Activated CD4-positive, CD25-positive, alpha-beta regulatory T cell treated with anti-CD3 and anti-CD28 coated beads, Interleukin-2, amount 50 U/mL, for 16 hours (primary cell): ENCODE data around the gene ROPN1L.

ENCODE experiments used
- DNase-seq: peaks from one replicate; pipeline ENCODE4 v3.0.0-alpha.2; 2020; ENCODE audit warnings: low read depth, low spot score

The ROPN1L gene

DNA sequence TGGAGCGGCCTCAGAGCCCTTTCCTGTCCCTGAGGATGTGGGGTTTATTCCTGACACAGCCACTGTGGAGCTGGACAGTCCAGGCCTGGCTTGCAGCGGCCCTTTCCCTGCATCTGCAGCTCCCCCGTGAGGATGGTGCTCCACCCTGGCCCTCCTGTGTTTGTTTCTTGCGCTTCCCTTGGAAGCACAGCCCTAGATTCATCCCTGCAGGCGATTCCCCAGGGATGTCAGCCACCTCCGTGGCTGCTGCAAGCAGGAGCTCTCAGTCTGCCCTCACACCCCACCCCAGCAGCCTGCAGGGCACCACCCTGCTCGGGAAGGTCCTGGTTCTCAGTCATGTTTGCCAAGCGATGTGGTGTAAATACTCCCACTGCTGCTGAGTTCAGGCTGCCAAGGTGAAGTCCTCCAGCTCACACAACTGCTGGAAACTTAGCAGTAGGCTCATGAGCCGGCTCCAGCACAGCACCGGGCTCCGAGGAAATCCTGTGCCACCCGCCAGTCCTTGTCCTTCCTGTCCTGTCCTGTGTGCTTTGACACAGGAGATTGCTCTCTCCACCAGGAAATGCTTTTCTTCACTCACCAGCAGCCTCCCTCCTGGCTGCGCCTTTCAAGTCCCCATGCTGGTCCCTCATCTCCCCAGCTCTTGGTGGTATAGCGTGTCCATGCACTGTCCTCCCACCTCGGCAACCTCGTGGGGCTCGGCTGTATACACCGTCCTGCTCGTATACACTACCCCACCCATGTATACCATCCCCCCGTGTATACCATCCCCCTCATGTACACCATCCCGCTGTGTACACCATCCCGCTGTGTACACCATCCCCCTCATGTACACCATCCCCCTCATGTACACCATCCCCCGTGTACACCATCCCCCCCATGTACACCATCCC lies 16.2 kb downstream of the ROPN1L start:
- no peak for DNase-seq

DNA sequence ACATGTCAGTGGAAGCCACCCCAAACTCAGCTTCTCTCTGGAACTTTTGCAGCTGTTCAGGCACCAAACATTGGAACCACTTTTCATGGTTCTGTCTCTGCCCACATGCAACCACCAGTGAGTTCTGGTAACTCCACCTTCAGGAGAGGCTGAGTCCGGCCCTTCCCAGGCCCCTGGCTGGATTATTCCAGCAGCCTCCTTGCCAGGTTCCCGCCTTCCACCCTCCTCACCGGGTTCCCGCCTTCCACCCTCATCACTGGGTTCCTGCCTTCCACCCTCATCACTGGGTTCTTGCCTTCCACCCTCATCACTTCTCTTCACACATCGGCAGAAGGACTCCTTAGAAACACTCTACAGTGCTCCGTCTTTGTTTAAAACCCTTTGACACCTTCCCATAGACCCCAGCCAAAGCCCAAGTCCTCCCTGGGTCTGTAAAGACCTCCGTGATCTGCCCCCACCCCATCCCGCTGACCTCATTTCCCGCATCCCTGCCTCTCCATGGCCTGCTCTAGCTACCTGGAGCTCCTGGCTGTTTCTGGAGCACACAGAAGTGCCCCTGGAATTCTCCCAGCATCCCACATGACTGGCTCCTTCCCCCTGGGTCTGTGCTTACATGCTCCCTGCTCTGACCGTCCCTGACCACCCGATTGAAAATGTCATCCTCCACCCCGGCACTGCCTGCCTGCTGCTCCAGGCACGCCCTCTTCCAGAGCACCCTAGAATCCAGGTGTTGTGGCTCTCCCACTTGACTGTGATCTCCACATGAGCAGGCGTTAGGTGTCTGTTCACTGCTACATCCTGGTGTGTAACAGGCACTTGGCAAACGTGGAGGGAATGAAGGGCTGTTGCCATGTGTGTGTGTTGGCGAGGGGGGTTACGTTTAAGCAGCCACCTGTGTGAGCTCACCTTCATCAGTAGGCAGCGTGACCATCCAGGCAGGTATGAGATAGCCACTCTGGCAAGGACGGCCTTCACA lies 17.7 kb downstream of the ROPN1L start:
- no peak for DNase-seq

DNA sequence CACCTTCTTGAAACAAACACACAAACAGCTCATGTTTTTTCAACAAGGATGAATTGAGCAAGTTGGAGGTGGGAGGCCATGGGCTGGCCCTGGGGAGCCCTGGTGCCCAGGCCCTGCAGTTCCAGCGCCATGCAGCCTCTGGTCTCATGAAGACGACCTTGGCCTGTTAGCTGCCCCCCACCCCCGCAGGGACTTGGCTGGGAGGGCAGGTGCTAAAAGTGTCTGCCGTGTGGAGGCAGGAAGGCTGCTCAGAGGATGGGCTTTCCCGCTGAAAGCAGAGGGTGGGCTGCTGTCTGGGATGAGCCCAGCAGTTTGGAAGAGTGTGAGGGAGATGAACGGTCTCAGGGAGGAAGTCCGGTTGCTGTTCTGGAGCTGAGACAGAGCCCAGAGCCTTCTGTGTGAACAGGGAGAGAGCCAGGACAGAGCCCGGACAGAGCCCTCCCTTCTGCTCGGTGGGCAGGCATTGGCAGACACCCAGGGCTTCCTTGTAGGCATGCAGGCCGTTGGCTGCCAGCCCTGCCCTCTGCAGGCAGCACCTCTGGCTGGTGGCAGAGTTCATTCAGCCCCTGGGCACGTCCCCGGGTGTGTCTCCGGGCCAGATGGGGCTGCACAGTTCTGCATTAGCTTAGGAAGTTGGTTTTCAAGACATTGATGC lies 18.7 kb downstream of the ROPN1L start:
- DNase-seq, result no peak

DNA sequence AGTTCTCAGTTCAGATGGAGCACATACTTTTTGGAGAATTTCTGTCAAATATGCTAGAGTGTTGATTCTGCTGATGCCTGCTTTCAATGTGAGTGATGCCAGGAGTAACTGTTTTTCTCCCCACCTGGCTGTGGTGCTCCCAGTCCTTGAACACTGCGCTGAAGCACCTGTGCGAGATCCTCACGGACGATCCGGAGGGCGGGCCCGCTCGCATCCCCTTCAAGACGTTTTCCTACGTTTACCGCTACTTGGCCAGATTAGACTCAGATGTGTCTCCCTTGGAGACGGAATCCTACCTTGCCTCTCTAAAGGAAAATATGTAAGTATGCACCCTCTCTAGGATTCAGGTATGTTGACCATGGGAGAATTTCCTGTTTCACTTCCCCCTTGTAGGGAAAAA lies 19.4 kb downstream of the ROPN1L start:
- DNase-seq, result no peak

DNA sequence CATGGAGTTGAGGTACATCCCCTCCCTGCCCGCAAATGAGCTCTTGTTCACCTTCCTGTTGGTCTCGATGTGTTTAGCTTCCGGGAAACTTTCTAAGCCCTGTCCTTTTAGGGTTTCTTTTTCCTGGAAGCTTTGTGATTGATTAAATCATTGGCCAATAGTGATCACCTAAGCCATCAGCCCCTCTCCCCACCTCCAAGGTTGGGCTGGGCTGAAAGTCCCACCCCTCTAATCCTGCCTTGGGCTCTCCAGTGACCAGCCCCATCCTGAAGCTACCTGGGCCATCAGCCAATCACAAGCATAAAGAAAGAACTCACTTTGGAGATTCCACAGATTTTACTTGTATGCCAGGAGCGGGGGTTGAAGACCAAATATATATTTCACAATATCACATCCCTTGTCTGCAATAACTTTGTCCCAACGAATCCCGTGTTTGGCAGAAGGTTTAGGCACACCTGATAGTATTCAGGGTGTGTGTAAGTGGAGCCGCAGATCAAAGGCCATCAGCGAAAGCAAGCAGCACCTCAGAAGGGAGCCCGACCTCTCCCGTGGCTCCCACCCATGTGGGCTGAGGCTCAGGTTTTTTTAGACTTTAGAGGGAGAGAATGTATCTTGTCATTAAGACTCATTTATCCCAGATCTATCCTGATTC lies 20.4 kb downstream of the ROPN1L start:
- no peak for DNase-seq

DNA sequence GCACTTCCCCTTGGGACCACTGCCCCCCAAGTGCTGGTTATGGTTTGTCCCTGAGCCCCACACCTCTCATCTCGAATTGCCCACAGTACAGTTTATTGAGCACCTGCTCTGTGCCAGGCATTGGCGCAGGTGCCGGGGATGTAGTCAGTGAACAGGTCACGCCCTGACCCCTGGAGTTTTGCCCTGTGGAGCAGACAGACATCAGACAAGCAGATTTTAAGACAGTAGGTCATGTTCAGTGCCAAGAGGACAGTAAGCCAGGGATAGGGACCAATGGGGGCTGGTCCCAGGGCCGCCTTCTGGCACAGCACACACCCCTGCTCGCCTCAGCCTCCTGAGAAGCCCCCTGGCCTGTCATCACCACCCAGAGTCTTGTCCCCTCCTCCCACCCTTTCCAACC lies 21.9 kb downstream of the ROPN1L start:
- no peak for DNase-seq

DNA sequence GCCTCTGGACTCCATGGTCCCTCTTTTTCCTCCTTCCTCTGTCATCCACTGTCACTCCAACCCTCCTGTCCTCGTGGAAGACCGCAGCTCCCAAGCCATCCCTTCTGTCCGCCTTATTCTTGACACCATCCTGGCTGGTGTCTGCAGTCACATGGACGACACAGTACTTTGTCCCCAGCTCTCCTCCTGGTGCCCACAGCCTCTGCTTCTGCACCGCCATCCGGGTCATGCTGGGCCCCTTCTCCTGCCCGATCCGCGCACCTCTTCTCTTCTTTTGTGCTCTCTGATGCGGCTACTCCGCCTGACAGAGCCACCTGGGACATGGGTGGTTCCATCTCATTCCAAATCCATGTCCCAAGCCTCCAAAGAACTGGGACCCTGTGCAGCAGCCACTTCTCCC lies 22.5 kb downstream of the ROPN1L start:
- DNase-seq, result no peak

DNA sequence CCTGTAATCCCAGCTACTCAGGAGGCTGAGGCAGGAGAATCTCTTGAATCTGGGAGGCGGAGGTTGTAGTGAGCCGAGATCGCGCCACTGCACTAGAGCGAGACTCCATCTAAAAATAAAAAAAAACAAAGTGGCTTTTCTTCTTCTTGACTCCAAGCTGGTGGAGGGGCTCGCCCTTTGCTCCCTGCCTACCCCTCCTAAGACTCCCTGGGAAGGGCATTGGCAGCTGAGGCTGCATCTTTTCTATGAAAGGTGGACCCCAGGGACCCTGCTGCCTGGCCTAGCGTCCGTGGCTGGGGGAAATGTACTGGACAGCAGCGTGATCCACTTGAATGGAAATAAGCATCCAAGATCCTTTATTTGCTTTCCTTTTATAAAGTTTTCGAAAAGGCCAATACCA lies 24.0 kb downstream of the ROPN1L start:
- DNase-seq, result no peak

DNA sequence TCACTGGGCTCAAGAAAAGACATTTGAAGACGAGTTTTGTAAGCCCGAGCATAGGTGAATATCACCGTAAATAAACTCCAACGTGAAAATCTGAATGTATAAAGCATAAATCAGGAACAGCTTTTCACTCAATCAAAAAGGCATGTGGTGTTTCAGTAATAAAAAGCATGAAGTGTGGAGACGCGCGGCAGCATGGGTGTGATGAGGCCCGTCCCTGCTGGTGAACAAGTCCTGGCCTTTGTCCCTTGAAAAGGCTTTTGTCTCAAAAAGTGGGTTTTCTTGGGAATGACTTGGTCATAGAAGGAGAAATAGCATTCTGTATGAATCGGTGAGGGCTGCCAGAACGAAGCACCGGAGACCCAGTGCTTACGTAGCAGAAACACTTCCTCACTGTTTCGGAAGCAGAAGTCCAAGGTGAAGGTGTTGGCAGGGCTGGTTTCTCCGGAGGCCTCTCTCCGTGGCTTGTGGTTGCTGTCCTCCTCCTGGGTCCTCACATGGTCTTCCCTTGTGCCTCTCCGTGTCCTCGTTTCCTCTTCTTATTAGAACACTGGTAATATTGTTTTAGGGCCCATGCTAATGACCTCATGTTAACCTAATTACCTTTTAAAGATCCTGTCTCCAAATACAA lies 24.9 kb downstream of the ROPN1L start:
- DNase-seq, result no peak

DNA sequence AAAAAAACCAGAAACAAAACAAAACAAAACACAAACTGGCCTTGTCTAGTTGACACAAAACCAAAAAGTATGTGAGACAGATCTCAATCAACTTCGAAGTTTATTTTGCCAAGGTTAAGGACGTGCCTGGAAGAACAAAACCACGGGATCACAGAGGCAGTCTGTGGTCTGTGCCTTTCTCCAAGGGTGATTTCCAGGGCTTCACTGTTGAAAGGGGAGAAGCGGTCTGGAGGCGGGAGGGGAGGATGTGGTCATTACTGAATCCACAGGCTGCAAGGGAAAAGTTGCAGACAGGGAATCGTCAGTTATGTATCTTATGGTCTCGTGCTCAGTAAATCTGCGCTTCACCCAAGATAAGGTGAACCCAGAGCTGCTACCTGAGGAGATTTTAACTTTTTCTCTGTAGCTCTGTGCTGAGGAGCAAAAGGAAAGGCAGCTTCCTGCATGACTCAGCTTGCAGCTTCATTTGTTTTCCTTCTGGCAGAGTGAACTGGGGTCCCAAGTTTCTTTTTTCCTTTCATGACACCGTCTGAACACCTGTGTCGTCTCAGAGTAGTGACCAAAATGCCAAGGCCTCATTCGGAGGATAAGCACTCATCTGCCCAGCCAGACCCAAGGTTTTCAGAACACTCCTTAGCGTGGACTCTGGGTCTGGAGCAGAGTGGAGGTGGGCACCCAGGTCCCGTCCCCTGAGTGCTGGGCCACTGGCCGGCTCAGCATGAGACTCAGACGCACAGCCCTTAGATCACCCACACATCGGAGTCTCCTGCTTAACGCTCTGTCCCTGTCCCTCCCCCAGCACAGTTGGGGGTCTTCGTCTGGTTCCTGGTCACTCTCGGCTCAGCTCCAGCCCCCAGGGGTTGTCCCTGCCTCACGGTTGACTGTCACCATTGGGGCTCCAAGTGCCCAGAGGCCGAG lies 25.9 kb downstream of the ROPN1L start:
- DNase-seq, result no peak

DNA sequence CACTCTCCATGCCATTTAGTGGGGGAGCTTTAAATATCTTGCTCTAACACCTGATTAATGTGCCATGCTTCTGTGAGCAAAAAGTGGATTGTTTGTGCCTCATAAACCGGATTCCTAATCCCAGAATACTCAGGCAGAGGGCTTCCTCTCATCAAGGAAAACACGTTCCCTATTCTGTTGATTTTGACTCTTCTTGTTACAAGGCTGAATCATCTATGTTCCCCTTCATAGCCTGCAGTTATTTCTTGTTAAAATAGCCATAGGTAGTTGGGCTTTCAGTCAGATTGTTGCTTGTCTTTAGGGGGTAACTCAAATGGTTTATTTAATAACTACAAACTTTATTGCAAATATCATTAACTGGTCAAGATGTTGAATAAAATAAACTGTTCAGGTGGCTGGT lies 26.6 kb downstream of the ROPN1L start:
- DNase-seq, result no peak

DNA sequence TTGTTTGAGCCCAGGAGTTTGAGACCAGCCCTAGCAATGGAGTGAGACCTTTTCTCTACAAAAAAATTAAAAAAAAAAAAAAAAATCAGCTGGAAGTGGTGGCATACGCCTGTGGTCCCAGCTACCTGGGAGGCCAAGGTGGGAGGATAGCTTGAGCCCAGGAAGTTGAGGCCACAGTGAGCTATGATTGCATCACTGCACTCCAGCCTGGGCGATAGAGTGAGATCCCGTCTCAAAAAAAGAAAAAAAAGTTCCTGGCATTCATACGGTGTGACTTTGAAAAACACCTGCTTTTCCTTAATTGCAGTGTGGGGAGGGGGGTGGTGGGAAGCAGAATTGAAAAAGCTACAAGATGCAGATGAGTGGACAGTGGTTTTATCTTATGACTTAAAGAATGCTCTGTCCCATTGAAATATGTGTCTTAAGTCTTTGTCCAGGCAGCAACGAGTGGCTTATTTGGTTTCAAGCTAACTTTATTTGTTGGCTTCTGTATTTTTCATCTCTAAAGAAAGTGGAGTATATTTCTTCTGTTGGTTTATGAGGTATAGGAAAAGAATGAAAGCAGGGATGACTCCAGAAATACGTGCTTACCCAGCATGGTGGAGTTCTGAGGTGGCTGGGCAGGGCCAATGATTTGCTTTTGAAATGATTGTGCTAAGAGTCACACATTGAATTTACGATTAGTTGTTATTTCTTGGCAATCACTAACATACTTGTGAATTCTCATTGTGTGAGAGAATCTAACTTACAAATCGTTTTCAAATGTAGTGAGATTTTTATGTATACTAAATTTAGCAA lies 27.8 kb downstream of the ROPN1L start:
- DNase-seq, result no peak

DNA sequence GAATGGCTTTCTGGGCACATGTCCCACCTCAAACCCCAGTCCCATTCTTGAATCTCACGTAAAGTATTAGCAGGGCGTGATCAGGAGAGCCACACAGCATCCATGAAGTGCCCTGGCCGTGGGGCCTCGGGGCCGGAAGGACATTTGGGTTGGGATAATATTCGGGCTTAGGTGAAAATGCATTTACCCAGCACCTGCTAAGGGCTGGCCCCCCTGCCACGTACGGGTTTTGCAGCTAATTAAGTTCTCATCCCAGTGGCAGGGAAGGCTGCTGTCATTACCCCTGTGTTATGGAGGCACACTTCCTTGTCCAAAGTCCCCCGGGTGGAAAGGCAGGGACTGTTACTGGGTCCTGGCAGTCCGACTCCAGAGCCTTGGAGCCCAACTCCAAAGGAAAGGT lies 29.0 kb downstream of the ROPN1L start:
- no peak for DNase-seq

DNA sequence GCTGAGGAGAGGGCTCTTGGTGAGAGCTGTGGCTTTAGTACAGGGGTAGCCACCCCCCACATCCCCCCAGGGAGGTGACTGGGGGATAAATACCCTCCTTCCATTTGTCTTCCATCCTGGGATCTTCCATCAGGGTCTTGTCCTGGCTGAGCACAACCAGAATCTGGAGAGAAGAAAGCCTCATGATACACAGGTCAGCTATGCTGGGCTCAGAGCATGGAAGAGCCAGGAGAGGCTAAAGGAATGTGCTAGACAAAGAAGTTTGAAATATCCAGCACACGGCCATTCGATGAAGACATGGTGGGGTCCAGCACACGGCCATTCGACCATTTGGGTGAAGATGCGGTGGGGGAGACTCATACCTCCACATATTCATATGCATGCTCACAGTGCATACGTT lies 30.0 kb downstream of the ROPN1L start:
- no peak for DNase-seq

DNA sequence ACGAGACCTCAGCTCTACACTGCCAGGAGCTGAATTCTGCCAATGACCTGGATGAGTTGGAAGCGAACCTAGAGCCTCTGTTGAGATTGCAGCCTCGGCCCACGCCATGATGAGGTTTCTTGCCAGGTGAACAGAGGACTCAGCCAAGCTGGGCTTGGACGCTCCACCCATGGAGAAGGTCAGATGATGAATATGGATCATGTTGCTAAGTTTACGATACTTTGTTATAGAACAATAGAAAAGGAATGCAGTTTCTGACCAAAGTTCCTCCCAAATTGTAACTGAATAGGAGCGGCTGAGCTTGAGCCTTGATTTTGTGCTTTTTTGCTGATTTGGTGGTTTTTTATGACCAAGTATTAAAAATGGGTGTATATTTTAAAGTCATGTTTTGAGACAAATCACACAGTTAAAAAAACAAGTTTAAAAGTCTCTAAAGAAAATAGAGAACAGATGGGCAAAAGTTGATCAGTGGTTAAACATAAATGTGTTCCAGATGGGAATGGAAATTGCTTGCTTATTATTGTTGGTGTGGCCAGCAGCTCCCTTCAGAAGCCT lies 32.9 kb downstream of the ROPN1L start:
- no peak for DNase-seq

DNA sequence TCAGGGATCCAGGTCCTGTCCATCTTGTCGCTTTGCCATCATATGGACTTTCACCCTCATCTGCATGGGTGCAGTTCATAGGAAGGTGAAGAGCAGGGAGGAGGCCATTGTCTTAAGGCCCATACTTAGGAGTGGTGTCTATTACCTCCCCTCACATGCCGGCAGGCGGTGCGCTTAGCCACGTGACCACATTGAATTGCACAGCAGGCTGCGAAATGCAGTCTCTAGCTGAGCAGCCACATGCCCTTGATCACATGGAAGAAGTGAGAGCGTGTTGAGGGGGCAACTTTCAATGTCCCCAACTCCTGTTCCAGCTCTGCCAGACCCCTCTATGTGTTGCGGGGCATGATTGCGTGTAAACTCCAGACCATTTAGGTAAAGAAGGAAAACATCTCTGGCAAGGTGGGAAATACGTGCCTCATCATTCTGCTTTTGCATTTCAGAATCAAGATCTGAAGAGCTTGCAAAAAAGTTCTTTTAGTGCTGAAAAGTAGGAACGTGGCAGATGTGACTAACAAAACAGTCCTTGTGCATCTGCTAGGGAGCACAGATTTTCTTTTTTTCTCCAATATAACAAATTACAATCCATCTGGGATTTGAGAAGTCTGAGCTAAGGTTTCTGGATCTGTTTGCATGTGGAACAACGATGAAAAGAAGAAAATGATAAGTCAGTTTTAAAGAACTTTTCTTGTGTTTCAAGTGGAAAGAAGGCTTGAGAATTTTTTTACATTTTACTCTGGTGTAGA lies 34.4 kb downstream of the ROPN1L start:
- no peak for DNase-seq

DNA sequence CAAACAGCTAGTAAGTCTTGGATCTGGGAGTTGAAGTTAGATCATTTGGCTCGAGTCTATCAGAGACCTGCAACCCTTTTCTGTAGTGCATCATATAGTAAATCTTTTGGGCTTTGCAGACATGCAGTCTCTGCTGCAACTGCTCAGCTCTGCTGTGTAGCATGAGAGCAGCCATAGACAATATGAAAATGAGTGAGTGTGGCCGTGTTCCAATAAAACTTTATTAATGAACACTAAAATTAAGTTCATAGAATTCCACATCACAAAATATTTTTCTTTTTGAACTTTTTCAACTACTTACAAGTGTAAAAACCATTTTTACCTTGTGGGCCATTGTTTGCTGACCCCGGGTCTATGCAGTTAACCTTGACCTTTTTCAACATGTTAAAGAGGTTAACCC lies 35.2 kb downstream of the ROPN1L start:
- DNase-seq, result no peak

DNA sequence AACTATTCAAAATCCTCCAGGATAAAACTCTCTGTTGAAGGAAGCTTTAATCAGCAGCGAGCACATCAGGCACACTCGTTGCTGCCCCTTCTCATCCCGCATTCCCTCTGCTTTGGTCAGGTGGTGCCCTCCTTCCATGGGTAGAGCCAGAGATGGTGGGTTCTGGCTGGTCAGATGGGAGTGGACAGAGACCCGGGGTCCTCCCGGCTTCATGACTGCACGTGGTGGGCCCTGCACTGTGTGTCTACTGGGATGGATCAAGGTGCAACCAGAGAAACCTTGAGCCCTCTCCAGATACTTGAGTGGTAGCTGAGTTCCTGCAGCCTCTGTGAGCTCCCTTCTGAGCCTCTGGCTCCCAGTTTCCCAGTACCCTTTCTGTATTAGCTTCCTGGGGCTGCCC lies 36.3 kb downstream of the ROPN1L start:
- no peak for DNase-seq
